Measurements from ENCODE around the gene PAX3. TPM values are rescaled to one million over a fixed set of nuclear protein-coding genes. Genes with fewer than 3 reads are reported as not detected.

PAX3 gene
- polyA plus RNA-seq, 4 donors, result 0.06 TPM; not detected in 3

GRCh38 chr2:222307143-222307756 is 8.5 kb upstream of the PAX3 start:
- Histone ChIP-seq H3K9me3 (ENCODE audit: control insufficient read depth in 2 of 2, insufficient read depth in 1 of 2, low read depth in 1 of 2, low read length in 1 of 2) (peaks cover 0 to 14% of the 10 kb centered on the region in 2 donors), H3K36me3 (ENCODE audit: control insufficient read depth in 3 of 3, insufficient read depth in 2 of 3, low read depth in 1 of 3, low read length in 3 of 3) (no peaks in the 10 kb centered on the region), H3K4me3 (ENCODE audit: low read depth in 1 of 3, low read length in 3 of 3) (no peak overlapping the region), H3K27ac (ENCODE audit: low read depth in 1 of 3, low read length in 2 of 3) (no peak overlapping the region), H3K27me3 (ENCODE audit: control insufficient read depth in 3 of 3, insufficient read depth in 3 of 3, low read length in 3 of 3) (peaks cover 6 to 100% (median 80%) of the 10 kb centered on the region in 3 donors), H3K4me1 (ENCODE audit: control insufficient read depth in 3 of 3, insufficient read depth in 2 of 3, low read depth in 1 of 3, low read length in 2 of 3) (peaks cover 0 to 14% (median 3%) of the 10 kb centered on the region in 3 donors)
- WGBS, 3 donors, result 1 to 4% (median 4%) methylated on average over 32 to 34 of the region's 34 CpGs
- FAIRE-seq (no peak), DNase-seq (peak in 1 of 2 donors; percentile 57)

GRCh38 chr2:222306393-222307142 is 7.8 kb upstream of the PAX3 start:
- Histone ChIP-seq H3K27ac (ENCODE audit: low read depth in 1 of 3, low read length in 2 of 3) (no peak overlapping the region), H3K4me3 (ENCODE audit: low read depth in 1 of 3, low read length in 3 of 3) (peak overlapping the region in 2 of 3 donors; percentile 29 to 51), H3K36me3 (ENCODE audit: control insufficient read depth in 3 of 3, insufficient read depth in 2 of 3, low read depth in 1 of 3, low read length in 3 of 3) (no peaks in the 10 kb centered on the region), H3K27me3 (ENCODE audit: control insufficient read depth in 3 of 3, insufficient read depth in 3 of 3, low read length in 3 of 3) (peaks cover 6 to 100% (median 81%) of the 10 kb centered on the region in 3 donors), H3K9me3 (ENCODE audit: control insufficient read depth in 2 of 2, insufficient read depth in 1 of 2, low read depth in 1 of 2, low read length in 1 of 2) (peaks cover 0 to 17% of the 10 kb centered on the region in 2 donors), H3K4me1 (ENCODE audit: control insufficient read depth in 3 of 3, insufficient read depth in 2 of 3, low read depth in 1 of 3, low read length in 2 of 3) (peaks cover 0 to 14% (median 3%) of the 10 kb centered on the region in 3 donors)
- no peak for FAIRE-seq
- DNase-seq, result no peak
- 2 to 6% (median 4%) methylated on average over 27 of the region's 27 CpGs for WGBS, 3 donors

- 1 to 3% (median 2%) methylated on average over 65 to 66 of the region's 66 CpGs for WGBS, 3 donors
- Histone ChIP-seq H3K4me1 (ENCODE audit: control insufficient read depth in 3 of 3, insufficient read depth in 2 of 3, low read depth in 1 of 3, low read length in 2 of 3) (peaks cover 0 to 14% (median 3%) of the 10 kb centered on the region in 3 donors), H3K27ac (ENCODE audit: low read depth in 1 of 3, low read length in 2 of 3) (no peak overlapping the region), H3K36me3 (ENCODE audit: control insufficient read depth in 3 of 3, insufficient read depth in 2 of 3, low read depth in 1 of 3, low read length in 3 of 3) (no peaks in the 10 kb centered on the region), H3K9me3 (ENCODE audit: control insufficient read depth in 2 of 2, insufficient read depth in 1 of 2, low read depth in 1 of 2, low read length in 1 of 2) (peaks cover 0 to 17% of the 10 kb centered on the region in 2 donors), H3K4me3 (ENCODE audit: low read depth in 1 of 3, low read length in 3 of 3) (peak overlapping the region in 2 of 3 donors; percentile 29 to 51), H3K27me3 (ENCODE audit: control insufficient read depth in 3 of 3, insufficient read depth in 3 of 3, low read length in 3 of 3) (peaks cover 6 to 100% (median 81%) of the 10 kb centered on the region in 3 donors)
- DNase-seq (peak in 1 of 2 donors; percentile 59), FAIRE-seq (no peak)
These were observed 7.0 kb upstream of the PAX3 start for GRCh38 chr2:222305516-222306392.

GRCh38 chr2:222304737-222305515 is 6.1 kb upstream of the PAX3 start:
- Histone ChIP-seq H3K27me3 (ENCODE audit: control insufficient read depth in 3 of 3, insufficient read depth in 3 of 3, low read length in 3 of 3) (peaks cover 6 to 100% (median 79%) of the 10 kb centered on the region in 3 donors), H3K4me3 (ENCODE audit: low read depth in 1 of 3, low read length in 3 of 3) (peak overlapping the region in 2 of 3 donors; percentile 29 to 51), H3K4me1 (ENCODE audit: control insufficient read depth in 3 of 3, insufficient read depth in 2 of 3, low read depth in 1 of 3, low read length in 2 of 3) (peaks cover 0 to 14% (median 3%) of the 10 kb centered on the region in 3 donors), H3K27ac (ENCODE audit: low read depth in 1 of 3, low read length in 2 of 3) (no peak overlapping the region), H3K36me3 (ENCODE audit: control insufficient read depth in 3 of 3, insufficient read depth in 2 of 3, low read depth in 1 of 3, low read length in 3 of 3) (no peaks in the 10 kb centered on the region), H3K9me3 (ENCODE audit: control insufficient read depth in 2 of 2, insufficient read depth in 1 of 2, low read depth in 1 of 2, low read length in 1 of 2) (peaks cover 0 to 17% of the 10 kb centered on the region in 2 donors)
- FAIRE-seq, result no peak
- WGBS, 3 donors, result 4 to 9% (median 4%) methylated on average over 39 of the region's 39 CpGs
- no peak for DNase-seq

GRCh38 chr2:222303828-222304736 is 5.3 kb upstream of the PAX3 start:
- DNase-seq, result no peak
- H3K4me3 ChIP-seq (ENCODE audit: low read depth in 1 of 3, low read length in 3 of 3), result no peak overlapping the region
- 5 to 7% (median 6%) methylated on average over 38 of the region's 38 CpGs for WGBS, 3 donors
- FAIRE-seq, result no peak
- H3K9me3 ChIP-seq (ENCODE audit: control insufficient read depth in 2 of 2, insufficient read depth in 1 of 2, low read depth in 1 of 2, low read length in 1 of 2), result peaks cover 0 to 21% of the 10 kb centered on the region in 2 donors
- H3K27ac ChIP-seq (ENCODE audit: low read depth in 1 of 3, low read length in 2 of 3), result no peak overlapping the region
- no peaks in the 10 kb centered on the region for H3K36me3 ChIP-seq (ENCODE audit: control insufficient read depth in 3 of 3, insufficient read depth in 2 of 3, low read depth in 1 of 3, low read length in 3 of 3)
- peaks cover 0 to 14% (median 3%) of the 10 kb centered on the region in 3 donors for H3K4me1 ChIP-seq (ENCODE audit: control insufficient read depth in 3 of 3, insufficient read depth in 2 of 3, low read depth in 1 of 3, low read length in 2 of 3)
- H3K27me3 ChIP-seq (ENCODE audit: control insufficient read depth in 3 of 3, insufficient read depth in 3 of 3, low read length in 3 of 3), result peaks cover 6 to 100% (median 83%) of the 10 kb centered on the region in 3 donors

- peaks cover 0 to 21% of the 10 kb centered on the region in 2 donors for H3K9me3 ChIP-seq (ENCODE audit: control insufficient read depth in 2 of 2, insufficient read depth in 1 of 2, low read depth in 1 of 2, low read length in 1 of 2)
- 13 to 20% (median 18%) methylated on average over 24 of the region's 24 CpGs for WGBS, 3 donors
- DNase-seq, result no peak
- H3K36me3 ChIP-seq (ENCODE audit: control insufficient read depth in 3 of 3, insufficient read depth in 2 of 3, low read depth in 1 of 3, low read length in 3 of 3), result no peaks in the 10 kb centered on the region
- no peak for FAIRE-seq
- peaks cover 3 to 14% (median 6%) of the 10 kb centered on the region in 3 donors for H3K4me1 ChIP-seq (ENCODE audit: control insufficient read depth in 3 of 3, insufficient read depth in 2 of 3, low read depth in 1 of 3, low read length in 2 of 3)
- no peak overlapping the region for H3K27ac ChIP-seq (ENCODE audit: low read depth in 1 of 3, low read length in 2 of 3)
- H3K27me3 ChIP-seq (ENCODE audit: control insufficient read depth in 3 of 3, insufficient read depth in 3 of 3, low read length in 3 of 3), result peaks cover 6 to 100% (median 85%) of the 10 kb centered on the region in 3 donors
- H3K4me3 ChIP-seq (ENCODE audit: low read depth in 1 of 3, low read length in 3 of 3), result no peak overlapping the region
These were observed 4.4 kb upstream of the PAX3 start for GRCh38 chr2:222303045-222303827.
